GM13977 (cell line): Measurements from ENCODE around the gene GRAP2.

Source experiments
- DNase-seq: peaks from one replicate; pipeline ENCODE4 v3.0.0; 2012; ENCODE audit warnings: low spot score
- in situ Hi-C: fragments of 300-500 bp; cut with MboI; formaldehyde crosslinking; loops from one replicate; pipeline ENCODE4 v1.12.0; 2022; ENCODE audit warnings: low sequenced_read_pairs, low pct_unique_long_range_greater_than_20kb, mixed read lengths, inconsistent platforms; ENCODE audit not compliant: unreplicated experiment
- TF ChIP-seq, protein P1 (sequence below): IDR thresholded peaks from 2 replicates; pipeline ENCODE4 v1.5.1; 2012; ENCODE audit warnings: mild to moderate bottlenecking, control low read depth; ENCODE audit not compliant: insufficient read depth; ENCODE audit errors: extremely low read depth, missing control alignments

GRAP2 gene

DNA sequence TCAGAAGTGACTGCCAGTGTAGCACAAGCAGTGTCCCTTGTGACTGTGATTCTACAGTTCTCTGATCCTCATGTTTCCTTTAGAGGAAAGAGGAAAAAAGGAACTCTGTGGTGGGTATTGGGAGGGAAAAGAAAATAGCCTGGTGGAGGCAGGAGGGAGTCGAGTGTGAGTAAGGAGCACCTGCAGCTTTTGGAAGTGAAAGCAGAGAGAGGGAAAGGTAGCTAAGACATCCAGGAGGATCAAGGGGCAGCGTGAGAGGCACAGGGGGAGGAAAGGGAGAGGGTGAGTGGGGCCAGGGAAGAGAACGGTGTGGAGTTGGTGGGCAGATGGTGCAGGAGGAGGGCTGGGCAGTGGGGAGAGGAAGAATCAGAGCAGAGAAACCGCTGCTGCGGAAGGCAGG is 71.8 kb downstream of the GRAP2 start:
- DNase-seq, result peak; percentile 4
- in situ Hi-C loops, result no loop called here

DNA sequence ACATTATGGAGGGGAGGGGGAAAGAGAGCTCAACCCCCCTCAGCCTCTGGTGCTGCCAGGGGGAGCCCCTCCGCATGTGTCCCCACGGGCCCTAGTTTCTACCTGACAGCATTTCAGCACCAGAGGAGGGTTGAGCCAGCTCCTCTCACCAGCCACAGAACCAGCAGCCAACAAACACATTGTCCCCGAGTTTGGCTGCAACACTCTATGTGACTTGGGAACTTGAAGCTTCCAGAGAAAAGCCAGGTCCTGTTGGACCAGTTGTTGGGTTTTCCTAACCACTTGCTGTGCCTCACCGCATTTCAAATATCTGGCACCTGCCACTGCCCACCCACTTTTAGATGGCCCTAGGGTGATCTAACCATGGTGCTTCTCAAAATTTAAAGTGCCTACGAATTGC is 72.8 kb downstream of the GRAP2 start:
- TF ChIP-seq, protein P1, sequence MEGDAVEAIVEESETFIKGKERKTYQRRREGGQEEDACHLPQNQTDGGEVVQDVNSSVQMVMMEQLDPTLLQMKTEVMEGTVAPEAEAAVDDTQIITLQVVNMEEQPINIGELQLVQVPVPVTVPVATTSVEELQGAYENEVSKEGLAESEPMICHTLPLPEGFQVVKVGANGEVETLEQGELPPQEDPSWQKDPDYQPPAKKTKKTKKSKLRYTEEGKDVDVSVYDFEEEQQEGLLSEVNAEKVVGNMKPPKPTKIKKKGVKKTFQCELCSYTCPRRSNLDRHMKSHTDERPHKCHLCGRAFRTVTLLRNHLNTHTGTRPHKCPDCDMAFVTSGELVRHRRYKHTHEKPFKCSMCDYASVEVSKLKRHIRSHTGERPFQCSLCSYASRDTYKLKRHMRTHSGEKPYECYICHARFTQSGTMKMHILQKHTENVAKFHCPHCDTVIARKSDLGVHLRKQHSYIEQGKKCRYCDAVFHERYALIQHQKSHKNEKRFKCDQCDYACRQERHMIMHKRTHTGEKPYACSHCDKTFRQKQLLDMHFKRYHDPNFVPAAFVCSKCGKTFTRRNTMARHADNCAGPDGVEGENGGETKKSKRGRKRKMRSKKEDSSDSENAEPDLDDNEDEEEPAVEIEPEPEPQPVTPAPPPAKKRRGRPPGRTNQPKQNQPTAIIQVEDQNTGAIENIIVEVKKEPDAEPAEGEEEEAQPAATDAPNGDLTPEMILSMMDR, result no peak
- DNase-seq, result no peak
- in situ Hi-C loops, result no loop called here

More for the DNA sequence above, 71.8 kb downstream of the GRAP2 start:
- TF ChIP-seq, protein P1, result no peak

DNA sequence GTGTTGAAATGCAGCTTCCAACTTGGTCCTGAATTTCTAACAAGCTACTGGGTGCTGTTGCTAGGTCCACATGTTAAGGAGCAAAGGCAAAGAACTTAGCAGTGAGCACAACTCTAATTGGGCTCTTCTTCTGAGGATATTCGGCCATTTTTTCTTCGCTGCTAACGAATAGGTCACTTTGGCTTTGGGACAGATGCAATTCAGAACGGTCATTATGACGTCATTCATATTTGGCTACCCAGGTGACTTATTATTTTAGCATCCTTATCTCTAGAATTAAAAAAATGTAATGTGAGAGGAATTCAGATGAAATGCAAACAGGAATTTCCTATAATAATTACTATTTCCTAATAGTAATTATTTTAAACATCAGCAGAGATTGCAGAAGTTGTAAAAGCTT is 73.2 kb downstream of the GRAP2 start:
- DNase-seq, result no peak
- in situ Hi-C loops, result no loop called here
- TF ChIP-seq, protein P1, result no peak

DNA sequence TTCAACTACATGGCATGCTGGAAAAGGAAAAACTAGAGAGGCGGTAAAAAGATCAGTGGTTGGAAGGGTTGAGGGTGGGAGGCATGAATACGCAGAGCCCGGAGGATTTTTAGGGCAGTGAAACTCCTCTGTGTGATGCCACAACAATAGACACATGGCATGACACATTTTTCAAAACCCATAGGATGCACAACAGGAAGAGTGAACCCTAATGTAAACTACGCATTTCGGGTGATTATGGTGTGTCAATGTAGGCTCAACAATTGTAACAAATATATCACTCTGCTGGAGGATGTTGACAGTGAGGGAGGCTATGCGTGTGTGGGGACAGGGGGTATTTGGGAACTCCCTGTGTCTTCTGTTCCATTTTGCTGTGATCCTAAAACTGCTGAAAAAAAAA is 78.2 kb downstream of the GRAP2 start:
- TF ChIP-seq, protein P1, result no peak
- no peak for DNase-seq
- in situ Hi-C loops, result no loop called here

DNA sequence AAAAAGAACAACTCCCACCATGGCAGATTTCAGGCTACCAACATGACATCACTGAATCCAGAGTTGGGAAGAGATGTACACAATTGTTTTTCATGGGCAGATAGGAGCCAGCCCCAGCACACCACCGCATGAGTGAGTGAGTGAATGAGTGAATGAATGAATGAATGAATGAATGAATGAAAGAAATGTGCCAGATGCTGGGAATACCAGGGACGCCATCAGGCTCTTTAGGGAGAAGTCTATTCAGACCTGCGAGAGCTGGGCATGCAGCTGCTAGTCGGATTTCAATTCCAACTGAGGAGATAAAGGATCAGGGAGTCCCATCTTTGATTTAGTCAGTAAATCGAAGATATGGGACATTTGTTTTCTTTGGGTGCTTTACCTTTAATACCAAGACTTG is 78.6 kb downstream of the GRAP2 start:
- TF ChIP-seq, protein P1, result no peak
- in situ Hi-C loops, result no loop called here

GRCh38 chr22:39980596-39980995 is 79.7 kb downstream of the GRAP2 start:
- TF ChIP-seq, protein P1, result no peak
- DNase-seq, result no peak
- in situ Hi-C loops, result no loop called here

More for the DNA sequence above, 78.6 kb downstream of the GRAP2 start:
- no peak for DNase-seq

DNA sequence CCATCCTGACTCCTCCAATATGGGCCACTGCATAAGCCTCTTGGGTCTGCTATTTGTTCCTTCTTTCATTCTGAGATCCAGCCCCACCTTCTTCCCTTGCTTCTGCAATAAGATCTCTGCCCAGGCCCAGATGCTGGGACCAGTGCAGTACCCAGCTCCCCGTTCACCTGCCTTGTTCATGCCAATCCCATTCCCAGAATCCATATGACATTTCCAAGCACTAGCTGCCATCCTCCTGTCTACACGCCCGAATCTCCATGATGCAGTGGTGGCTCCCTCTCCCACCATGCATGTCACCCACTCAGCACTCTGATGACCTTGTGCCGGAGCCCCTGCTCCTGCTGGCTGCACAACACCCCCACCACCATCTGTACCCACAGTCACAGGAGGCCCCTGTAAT is 82.5 kb downstream of the GRAP2 start:
- in situ Hi-C loops, result no loop called here
- TF ChIP-seq, protein P1, result no peak
- no peak for DNase-seq
